ENCODE data around the gene SGK1.

The SGK1 gene

DNA sequence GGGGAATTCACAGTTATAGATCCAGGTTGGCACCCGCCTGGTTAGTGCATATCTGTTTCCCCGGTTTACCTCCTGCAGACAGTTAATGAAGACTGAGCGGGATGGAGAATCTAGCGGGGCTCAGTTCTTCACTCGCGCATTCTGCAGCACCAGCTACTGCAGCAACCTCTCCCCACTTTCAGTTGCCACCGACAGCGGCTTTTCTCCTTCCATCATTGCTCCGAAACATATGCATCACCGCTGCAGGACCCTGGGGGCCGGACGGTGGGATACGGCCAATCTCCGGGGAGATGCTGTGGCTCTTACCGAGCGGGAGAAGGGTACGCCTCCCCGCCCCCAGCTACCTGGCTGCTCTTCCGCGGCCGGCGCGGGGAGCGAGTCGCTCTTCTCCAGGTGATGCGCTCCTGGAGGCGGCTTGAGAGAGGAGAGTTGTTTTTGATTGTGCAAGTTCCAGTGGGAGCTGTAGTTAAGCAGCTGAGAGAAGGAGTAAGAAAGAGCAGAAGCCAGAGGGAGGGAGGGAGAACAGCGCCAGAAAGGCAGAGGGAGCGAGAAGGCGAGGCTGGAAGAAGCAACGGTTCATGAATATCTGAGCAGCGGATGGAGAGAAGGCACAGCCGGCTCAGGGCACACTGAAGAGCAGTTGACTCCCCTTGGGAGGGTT, at the start of gene SGK1:
Gene SGK1 (minus strand): TSS at position 642 of the 661 bp plus-strand sequence. CDS start 652 bp downstream, outside the sequence.
- ChIA-PET CTCF (interaction anchor here (0.5 to 1.1 kb wide), 4 partner anchors 12 to 138 kb away, joined by 3 to 5 read pairs (median 3); no protein-coding TSS in a partner anchor), POLR2A (no interaction called here)
- H3K4me3 ChIP-seq (ENCODE audit: low read depth, low read length): peak within 1 kb of the TSS; percentile 36
- TF ChIP-seq ZEB2 (tag by site-specific recombination; IDR thresholded peaks at IDR 0.05) (peak; percentile 79), GLIS2 (tag by site-specific recombination; IDR thresholded peaks at IDR 0.05) (peak; percentile 52; the same call in 1 of the 2 replicates), ZBTB20 (tag by site-specific recombination; IDR thresholded peaks at IDR 0.05) (0 out of 2 replicates have a peak, but pooled peaks have one; percentile 5), PRDM1 (tag by site-specific recombination; IDR thresholded peaks at IDR 0.05) (peak; percentile 85), OSR2 (tag by site-specific recombination; IDR thresholded peaks at IDR 0.05) (0 out of 2 replicates have a peak, but pooled peaks have one; percentile 47), ZNF2 (tag by site-specific recombination; IDR thresholded peaks at IDR 0.05) (peak; percentile 64; the same call in 1 of the 2 replicates), ZNF341 (tag by site-specific recombination; IDR thresholded peaks at IDR 0.05; ENCODE audit: low read depth) (peak; percentile 100), SP2 (tag by site-specific recombination; IDR thresholded peaks at IDR 0.05) (0 out of 2 replicates have a peak, but pooled peaks have one; percentile 23), ZNF37A (tag by site-specific recombination; IDR thresholded peaks at IDR 0.05) (no peak), ZNF658 (tag by site-specific recombination; IDR thresholded peaks at IDR 0.05) (no peak), GLIS1 (tag by site-specific recombination; IDR thresholded peaks at IDR 0.05) (peak; percentile 42), ZBTB17 (tag by site-specific recombination; IDR thresholded peaks at IDR 0.05) (peak; percentile 93), ZFHX2 (tag by site-specific recombination; conservative IDR thresholded peaks at IDR 0.05) (0 out of 2 replicates have a peak, but pooled peaks have one; percentile 6), ZNF394 (tag by site-specific recombination; IDR thresholded peaks at IDR 0.05; ENCODE audit: borderline replicate concordance) (peak; percentile 49; the same call in 1 of the 2 replicates), ZNF777 (tag by site-specific recombination; IDR thresholded peaks at IDR 0.05; ENCODE audit: borderline replicate concordance) (peak; percentile 30; the same call in 1 of the 2 replicates), ZNF48 (tag by site-specific recombination; IDR thresholded peaks at IDR 0.05) (no peak), ZNF350 (tag by site-specific recombination; IDR thresholded peaks at IDR 0.05) (no peak), SP7 (tag by site-specific recombination; IDR thresholded peaks at IDR 0.05) (peak; percentile 26; the same call in 1 of the 2 replicates), EGR2 (tag by site-specific recombination; IDR thresholded peaks at IDR 0.05; ENCODE audit: low read depth) (peak; percentile 40; the same call in 1 of the 2 replicates)
- TF ChIP-seq, protein P1, sequence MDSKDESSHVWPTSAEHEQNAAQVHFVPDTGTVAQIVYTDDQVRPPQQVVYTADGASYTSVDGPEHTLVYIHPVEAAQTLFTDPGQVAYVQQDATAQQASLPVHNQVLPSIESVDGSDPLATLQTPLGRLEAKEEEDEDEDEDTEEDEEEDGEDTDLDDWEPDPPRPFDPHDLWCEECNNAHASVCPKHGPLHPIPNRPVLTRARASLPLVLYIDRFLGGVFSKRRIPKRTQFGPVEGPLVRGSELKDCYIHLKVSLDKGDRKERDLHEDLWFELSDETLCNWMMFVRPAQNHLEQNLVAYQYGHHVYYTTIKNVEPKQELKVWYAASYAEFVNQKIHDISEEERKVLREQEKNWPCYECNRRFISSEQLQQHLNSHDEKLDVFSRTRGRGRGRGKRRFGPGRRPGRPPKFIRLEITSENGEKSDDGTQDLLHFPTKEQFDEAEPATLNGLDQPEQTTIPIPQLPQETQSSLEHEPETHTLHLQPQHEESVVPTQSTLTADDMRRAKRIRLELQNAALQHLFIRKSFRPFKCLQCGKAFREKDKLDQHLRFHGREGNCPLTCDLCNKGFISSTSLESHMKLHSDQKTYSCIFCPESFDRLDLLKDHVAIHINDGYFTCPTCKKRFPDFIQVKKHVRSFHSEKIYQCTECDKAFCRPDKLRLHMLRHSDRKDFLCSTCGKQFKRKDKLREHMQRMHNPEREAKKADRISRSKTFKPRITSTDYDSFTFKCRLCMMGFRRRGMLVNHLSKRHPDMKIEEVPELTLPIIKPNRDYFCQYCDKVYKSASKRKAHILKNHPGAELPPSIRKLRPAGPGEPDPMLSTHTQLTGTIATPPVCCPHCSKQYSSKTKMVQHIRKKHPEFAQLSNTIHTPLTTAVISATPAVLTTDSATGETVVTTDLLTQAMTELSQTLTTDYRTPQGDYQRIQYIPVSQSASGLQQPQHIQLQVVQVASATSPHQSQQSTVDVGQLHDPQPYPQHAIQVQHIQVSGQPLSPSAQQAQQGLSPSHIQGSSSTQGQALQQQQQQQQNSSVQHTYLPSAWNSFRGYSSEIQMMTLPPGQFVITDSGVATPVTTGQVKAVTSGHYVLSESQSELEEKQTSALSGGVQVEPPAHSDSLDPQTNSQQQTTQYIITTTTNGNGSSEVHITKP (tag by site-specific recombination; IDR thresholded peaks at IDR 0.05): peak; percentile 47; the same call in 1 of the 2 replicates
- TF ChIP-seq, protein P2, sequence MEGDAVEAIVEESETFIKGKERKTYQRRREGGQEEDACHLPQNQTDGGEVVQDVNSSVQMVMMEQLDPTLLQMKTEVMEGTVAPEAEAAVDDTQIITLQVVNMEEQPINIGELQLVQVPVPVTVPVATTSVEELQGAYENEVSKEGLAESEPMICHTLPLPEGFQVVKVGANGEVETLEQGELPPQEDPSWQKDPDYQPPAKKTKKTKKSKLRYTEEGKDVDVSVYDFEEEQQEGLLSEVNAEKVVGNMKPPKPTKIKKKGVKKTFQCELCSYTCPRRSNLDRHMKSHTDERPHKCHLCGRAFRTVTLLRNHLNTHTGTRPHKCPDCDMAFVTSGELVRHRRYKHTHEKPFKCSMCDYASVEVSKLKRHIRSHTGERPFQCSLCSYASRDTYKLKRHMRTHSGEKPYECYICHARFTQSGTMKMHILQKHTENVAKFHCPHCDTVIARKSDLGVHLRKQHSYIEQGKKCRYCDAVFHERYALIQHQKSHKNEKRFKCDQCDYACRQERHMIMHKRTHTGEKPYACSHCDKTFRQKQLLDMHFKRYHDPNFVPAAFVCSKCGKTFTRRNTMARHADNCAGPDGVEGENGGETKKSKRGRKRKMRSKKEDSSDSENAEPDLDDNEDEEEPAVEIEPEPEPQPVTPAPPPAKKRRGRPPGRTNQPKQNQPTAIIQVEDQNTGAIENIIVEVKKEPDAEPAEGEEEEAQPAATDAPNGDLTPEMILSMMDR (tag by site-specific recombination; IDR thresholded peaks at IDR 0.05): peak; percentile 89
- TF ChIP-seq, protein P3, sequence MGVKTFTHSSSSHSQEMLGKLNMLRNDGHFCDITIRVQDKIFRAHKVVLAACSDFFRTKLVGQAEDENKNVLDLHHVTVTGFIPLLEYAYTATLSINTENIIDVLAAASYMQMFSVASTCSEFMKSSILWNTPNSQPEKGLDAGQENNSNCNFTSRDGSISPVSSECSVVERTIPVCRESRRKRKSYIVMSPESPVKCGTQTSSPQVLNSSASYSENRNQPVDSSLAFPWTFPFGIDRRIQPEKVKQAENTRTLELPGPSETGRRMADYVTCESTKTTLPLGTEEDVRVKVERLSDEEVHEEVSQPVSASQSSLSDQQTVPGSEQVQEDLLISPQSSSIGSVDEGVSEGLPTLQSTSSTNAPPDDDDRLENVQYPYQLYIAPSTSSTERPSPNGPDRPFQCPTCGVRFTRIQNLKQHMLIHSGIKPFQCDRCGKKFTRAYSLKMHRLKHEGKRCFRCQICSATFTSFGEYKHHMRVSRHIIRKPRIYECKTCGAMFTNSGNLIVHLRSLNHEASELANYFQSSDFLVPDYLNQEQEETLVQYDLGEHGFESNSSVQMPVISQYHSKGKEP (tag by site-specific recombination; IDR thresholded peaks at IDR 0.05): 0 out of 2 replicates have a peak, but pooled peaks have one; percentile 19
- TF ChIP-seq, protein P4, sequence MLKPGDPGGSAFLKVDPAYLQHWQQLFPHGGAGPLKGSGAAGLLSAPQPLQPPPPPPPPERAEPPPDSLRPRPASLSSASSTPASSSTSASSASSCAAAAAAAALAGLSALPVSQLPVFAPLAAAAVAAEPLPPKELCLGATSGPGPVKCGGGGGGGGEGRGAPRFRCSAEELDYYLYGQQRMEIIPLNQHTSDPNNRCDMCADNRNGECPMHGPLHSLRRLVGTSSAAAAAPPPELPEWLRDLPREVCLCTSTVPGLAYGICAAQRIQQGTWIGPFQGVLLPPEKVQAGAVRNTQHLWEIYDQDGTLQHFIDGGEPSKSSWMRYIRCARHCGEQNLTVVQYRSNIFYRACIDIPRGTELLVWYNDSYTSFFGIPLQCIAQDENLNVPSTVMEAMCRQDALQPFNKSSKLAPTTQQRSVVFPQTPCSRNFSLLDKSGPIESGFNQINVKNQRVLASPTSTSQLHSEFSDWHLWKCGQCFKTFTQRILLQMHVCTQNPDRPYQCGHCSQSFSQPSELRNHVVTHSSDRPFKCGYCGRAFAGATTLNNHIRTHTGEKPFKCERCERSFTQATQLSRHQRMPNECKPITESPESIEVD (tag by site-specific recombination; IDR thresholded peaks at IDR 0.05): no peak
- TF ChIP-seq, protein P5, sequence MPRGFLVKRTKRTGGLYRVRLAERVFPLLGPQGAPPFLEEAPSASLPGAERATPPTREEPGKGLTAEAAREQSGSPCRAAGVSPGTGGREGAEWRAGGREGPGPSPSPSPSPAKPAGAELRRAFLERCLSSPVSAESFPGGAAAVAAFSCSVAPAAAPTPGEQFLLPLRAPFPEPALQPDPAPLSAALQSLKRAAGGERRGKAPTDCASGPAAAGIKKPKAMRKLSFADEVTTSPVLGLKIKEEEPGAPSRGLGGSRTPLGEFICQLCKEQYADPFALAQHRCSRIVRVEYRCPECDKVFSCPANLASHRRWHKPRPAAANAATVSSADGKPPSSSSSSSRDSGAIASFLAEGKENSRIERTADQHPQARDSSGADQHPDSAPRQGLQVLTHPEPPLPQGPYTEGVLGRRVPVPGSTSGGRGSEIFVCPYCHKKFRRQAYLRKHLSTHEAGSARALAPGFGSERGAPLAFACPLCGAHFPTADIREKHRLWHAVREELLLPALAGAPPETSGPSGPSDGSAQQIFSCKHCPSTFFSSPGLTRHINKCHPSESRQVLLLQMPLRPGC (tag by site-specific recombination; IDR thresholded peaks at IDR 0.05): no peak
- TF ChIP-seq, protein P6, sequence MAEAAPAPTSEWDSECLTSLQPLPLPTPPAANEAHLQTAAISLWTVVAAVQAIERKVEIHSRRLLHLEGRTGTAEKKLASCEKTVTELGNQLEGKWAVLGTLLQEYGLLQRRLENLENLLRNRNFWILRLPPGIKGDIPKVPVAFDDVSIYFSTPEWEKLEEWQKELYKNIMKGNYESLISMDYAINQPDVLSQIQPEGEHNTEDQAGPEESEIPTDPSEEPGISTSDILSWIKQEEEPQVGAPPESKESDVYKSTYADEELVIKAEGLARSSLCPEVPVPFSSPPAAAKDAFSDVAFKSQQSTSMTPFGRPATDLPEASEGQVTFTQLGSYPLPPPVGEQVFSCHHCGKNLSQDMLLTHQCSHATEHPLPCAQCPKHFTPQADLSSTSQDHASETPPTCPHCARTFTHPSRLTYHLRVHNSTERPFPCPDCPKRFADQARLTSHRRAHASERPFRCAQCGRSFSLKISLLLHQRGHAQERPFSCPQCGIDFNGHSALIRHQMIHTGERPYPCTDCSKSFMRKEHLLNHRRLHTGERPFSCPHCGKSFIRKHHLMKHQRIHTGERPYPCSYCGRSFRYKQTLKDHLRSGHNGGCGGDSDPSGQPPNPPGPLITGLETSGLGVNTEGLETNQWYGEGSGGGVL (tag by site-specific recombination; IDR thresholded peaks at IDR 0.05): peak; percentile 82

More for the DNA sequence above, at the start of gene SGK1:
- no peaks in the 10 kb centered on the region for H3K36me3 ChIP-seq (ENCODE audit: control insufficient read depth in 2 of 2, insufficient read depth in 1 of 2, low read length in 2 of 2)
- H3K4me1 ChIP-seq (ENCODE audit: control insufficient read depth, insufficient read depth, low read length): peaks cover 4% of the 10 kb centered on the region
- no peaks in the 10 kb centered on the region for H3K9me3 ChIP-seq (ENCODE audit: control insufficient read depth, insufficient read depth, low read depth, low read length)
- no peak within 1 kb of the TSS for H3K27ac ChIP-seq (ENCODE audit: extremely low read depth, low read depth, low read length)

Measured in HEK293 (cell line).